Uterus (tissue), 2 donors: ENCODE data around the gene RGS9BP.

ENCODE experiments used
- POLR2A ChIP-seq, 2 donors: fragments of 450-650 bp; IDR thresholded peaks; one replicate each; pipeline ENCODE4 v1.6.1; 2016; ENCODE audit warnings: antibody characterized with exemption in 2 of 2, mild to moderate bottlenecking in 1 of 2, moderate library complexity in 1 of 2
- TF ChIP-seq, protein P1 (sequence below), 4 experiments: fragments of 200-600 bp in 2 of 4; fragments of 450-650 bp in 2 of 4; sonication (generic) in 2 of 4; IDR thresholded peaks; one replicate each; pipeline ENCODE4 v1.5.1; 2016 to 2019; ENCODE audit warnings: antibody characterized with exemption in 4 of 4, mild to moderate bottlenecking in 2 of 4, moderate library complexity in 1 of 4

- no peak for TF ChIP-seq POLR2A (IDR thresholded peaks at IDR 0.05)
- TF ChIP-seq, protein P1, sequence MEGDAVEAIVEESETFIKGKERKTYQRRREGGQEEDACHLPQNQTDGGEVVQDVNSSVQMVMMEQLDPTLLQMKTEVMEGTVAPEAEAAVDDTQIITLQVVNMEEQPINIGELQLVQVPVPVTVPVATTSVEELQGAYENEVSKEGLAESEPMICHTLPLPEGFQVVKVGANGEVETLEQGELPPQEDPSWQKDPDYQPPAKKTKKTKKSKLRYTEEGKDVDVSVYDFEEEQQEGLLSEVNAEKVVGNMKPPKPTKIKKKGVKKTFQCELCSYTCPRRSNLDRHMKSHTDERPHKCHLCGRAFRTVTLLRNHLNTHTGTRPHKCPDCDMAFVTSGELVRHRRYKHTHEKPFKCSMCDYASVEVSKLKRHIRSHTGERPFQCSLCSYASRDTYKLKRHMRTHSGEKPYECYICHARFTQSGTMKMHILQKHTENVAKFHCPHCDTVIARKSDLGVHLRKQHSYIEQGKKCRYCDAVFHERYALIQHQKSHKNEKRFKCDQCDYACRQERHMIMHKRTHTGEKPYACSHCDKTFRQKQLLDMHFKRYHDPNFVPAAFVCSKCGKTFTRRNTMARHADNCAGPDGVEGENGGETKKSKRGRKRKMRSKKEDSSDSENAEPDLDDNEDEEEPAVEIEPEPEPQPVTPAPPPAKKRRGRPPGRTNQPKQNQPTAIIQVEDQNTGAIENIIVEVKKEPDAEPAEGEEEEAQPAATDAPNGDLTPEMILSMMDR (IDR thresholded peaks at IDR 0.05), result no peak
Measured at GRCh38 chr19:32687681-32688080, 12.0 kb downstream of the RGS9BP start.
